ENCODE data around the gene COG7.

COG7 gene

GRCh38 chr16:23416816-23417215 is 36.2 kb downstream of the COG7 start:
- Histone ChIP-seq H2AFZ (ENCODE audit: insufficient read depth, low read length, poor library complexity) (no peak overlapping the region), H3K36me3 (ENCODE audit: control insufficient read depth in 1 of 2, insufficient read depth in 2 of 2, low read length in 2 of 2) (peaks cover 7 to 15% of the 10 kb centered on the region in 2 experiments)

GRCh38 chr16:23414731-23415130 is 38.3 kb downstream of the COG7 start:
- Histone ChIP-seq H2BK12ac (ENCODE audit: low read length) (no peak overlapping the region), H3K23ac (ENCODE audit: low read length) (no peak overlapping the region), H3K4me1 (ENCODE audit: control insufficient read depth in 1 of 2, insufficient read depth in 2 of 2, low read length in 2 of 2) (no peaks in the 10 kb centered on the region), H4K8ac (ENCODE audit: low read depth, low read length) (no peak overlapping the region), H2AK5ac (ENCODE audit: low read length) (no peak overlapping the region), H2AFZ (ENCODE audit: insufficient read depth, low read length, poor library complexity) (no peak overlapping the region), H3K4me2 (ENCODE audit: low read length) (no peak overlapping the region), H3K27me3 (ENCODE audit: insufficient read depth, low read length) (no peaks in the 10 kb centered on the region), H2BK5ac (ENCODE audit: low read depth, low read length, poor library complexity) (no peak overlapping the region), H3K18ac (ENCODE audit: low read length) (no peak overlapping the region), H3K4ac (ENCODE audit: low read depth, low read length) (no peak overlapping the region), H3K14ac (ENCODE audit: low read length) (no peak overlapping the region), H4K91ac (ENCODE audit: low read depth, low read length) (no peak overlapping the region), H3K79me2 (ENCODE audit: control insufficient read depth, insufficient read depth, low read length, poor library complexity) (no peaks in the 10 kb centered on the region), H3K9ac (ENCODE audit: low read length) (no peak overlapping the region), H2BK120ac (ENCODE audit: insufficient read depth, low read length, poor library complexity) (no peak overlapping the region), H3K36me3 (ENCODE audit: control insufficient read depth in 1 of 2, insufficient read depth in 2 of 2, low read length in 2 of 2) (peaks cover 7 to 21% of the 10 kb centered on the region in 2 experiments), H4K12ac (ENCODE audit: low read depth, low read length) (no peak overlapping the region), H3K27ac (ENCODE audit: low read depth, low read length) (no peak overlapping the region), H3K79me1 (ENCODE audit: low read length) (no peaks in the 10 kb centered on the region), H3K4me3 (ENCODE audit: low read depth, low read length) (no peak overlapping the region), H3K9me3 (ENCODE audit: insufficient read depth, low read depth, low read length) (no peaks in the 10 kb centered on the region)
- no CpG with 5 or more reads among the region's 6 CpGs for WGBS (ENCODE audit: extremely low coverage, insufficient coverage, insufficient read length)
- DNase-seq = no peak

More at GRCh38 chr16:23416816-23417215, 36.2 kb downstream of the COG7 start:
- H2BK120ac ChIP-seq (ENCODE audit: insufficient read depth, low read length, poor library complexity) = no peak overlapping the region
- H3K18ac ChIP-seq (ENCODE audit: low read length) = no peak overlapping the region
- no peak overlapping the region for H3K14ac ChIP-seq (ENCODE audit: low read length)
- H2BK5ac ChIP-seq (ENCODE audit: low read depth, low read length, poor library complexity) = no peak overlapping the region
- no peaks in the 10 kb centered on the region for H3K79me1 ChIP-seq (ENCODE audit: low read length)
- no peaks in the 10 kb centered on the region for H3K9me3 ChIP-seq (ENCODE audit: insufficient read depth, low read depth, low read length)
- no peak overlapping the region for H3K4ac ChIP-seq (ENCODE audit: low read depth, low read length)
- no peak overlapping the region for H3K4me2 ChIP-seq (ENCODE audit: low read length)
- no peak overlapping the region for H4K91ac ChIP-seq (ENCODE audit: low read depth, low read length)
- no peak overlapping the region for H4K12ac ChIP-seq (ENCODE audit: low read depth, low read length)
- H3K23ac ChIP-seq (ENCODE audit: low read length) = no peak overlapping the region
- no peak overlapping the region for H3K27ac ChIP-seq (ENCODE audit: low read depth, low read length)
- DNase-seq = no peak
- H2BK12ac ChIP-seq (ENCODE audit: low read length) = no peak overlapping the region
- no peak overlapping the region for H3K9ac ChIP-seq (ENCODE audit: low read length)
- no peaks in the 10 kb centered on the region for H3K79me2 ChIP-seq (ENCODE audit: control insufficient read depth, insufficient read depth, low read length, poor library complexity)
- no peaks in the 10 kb centered on the region for H3K4me1 ChIP-seq (ENCODE audit: control insufficient read depth in 1 of 2, insufficient read depth in 2 of 2, low read length in 2 of 2)
- H2AK5ac ChIP-seq (ENCODE audit: low read length) = no peak overlapping the region
- H3K27me3 ChIP-seq (ENCODE audit: insufficient read depth, low read length) = no peaks in the 10 kb centered on the region
- no peak overlapping the region for H4K8ac ChIP-seq (ENCODE audit: low read depth, low read length)
- WGBS (ENCODE audit: extremely low coverage, insufficient coverage, insufficient read length) = no CpG with 5 or more reads among the region's 7 CpGs
- H3K4me3 ChIP-seq (ENCODE audit: low read depth, low read length) = no peak overlapping the region

GRCh38 chr16:23410176-23410575 is 42.8 kb downstream of the COG7 start:
- Histone ChIP-seq H3K36me3 (ENCODE audit: control insufficient read depth in 1 of 2, insufficient read depth in 2 of 2, low read length in 2 of 2) (peaks cover 12 to 18% of the 10 kb centered on the region in 2 experiments), H3K27me3 (ENCODE audit: insufficient read depth, low read length) (no peaks in the 10 kb centered on the region), H3K79me2 (ENCODE audit: control insufficient read depth, insufficient read depth, low read length, poor library complexity) (no peaks in the 10 kb centered on the region), H3K14ac (ENCODE audit: low read length) (no peak overlapping the region), H3K4me2 (ENCODE audit: low read length) (no peak overlapping the region), H2BK120ac (ENCODE audit: insufficient read depth, low read length, poor library complexity) (no peak overlapping the region), H3K18ac (ENCODE audit: low read length) (no peak overlapping the region), H3K79me1 (ENCODE audit: low read length) (no peaks in the 10 kb centered on the region), H2BK12ac (ENCODE audit: low read length) (no peak overlapping the region), H2BK5ac (ENCODE audit: low read depth, low read length, poor library complexity) (no peak overlapping the region), H3K9ac (ENCODE audit: low read length) (no peak overlapping the region), H4K12ac (ENCODE audit: low read depth, low read length) (no peak overlapping the region), H3K23ac (ENCODE audit: low read length) (no peak overlapping the region), H3K9me3 (ENCODE audit: insufficient read depth, low read depth, low read length) (peaks cover 1% of the 10 kb centered on the region), H2AFZ (ENCODE audit: insufficient read depth, low read length, poor library complexity) (no peak overlapping the region), H3K4me1 (ENCODE audit: control insufficient read depth in 1 of 2, insufficient read depth in 2 of 2, low read length in 2 of 2) (no peaks in the 10 kb centered on the region), H4K91ac (ENCODE audit: low read depth, low read length) (no peak overlapping the region), H3K4ac (ENCODE audit: low read depth, low read length) (no peak overlapping the region), H3K27ac (ENCODE audit: low read depth, low read length) (no peak overlapping the region), H3K4me3 (ENCODE audit: low read depth, low read length) (no peak overlapping the region), H4K8ac (ENCODE audit: low read depth, low read length) (no peak overlapping the region), H2AK5ac (ENCODE audit: low read length) (no peak overlapping the region)
- no CpG with 5 or more reads among the region's 4 CpGs for WGBS (ENCODE audit: extremely low coverage, insufficient coverage, insufficient read length)
- DNase-seq = peak; percentile 17 to 82

- no peak for DNase-seq
- H3K4me1 ChIP-seq (ENCODE audit: control insufficient read depth in 1 of 2, insufficient read depth in 2 of 2, low read length in 2 of 2) = no peaks in the 10 kb centered on the region
- no peak overlapping the region for H3K27ac ChIP-seq (ENCODE audit: low read depth, low read length)
- H2AK5ac ChIP-seq (ENCODE audit: low read length) = no peak overlapping the region
- WGBS (ENCODE audit: extremely low coverage, insufficient coverage, insufficient read length) = no CpG with 5 or more reads among the region's 2 CpGs
- no peak overlapping the region for H2BK5ac ChIP-seq (ENCODE audit: low read depth, low read length, poor library complexity)
- no peak overlapping the region for H4K8ac ChIP-seq (ENCODE audit: low read depth, low read length)
- no peak overlapping the region for H3K14ac ChIP-seq (ENCODE audit: low read length)
- no peak overlapping the region for H3K18ac ChIP-seq (ENCODE audit: low read length)
- no peak overlapping the region for H3K23ac ChIP-seq (ENCODE audit: low read length)
- no peak overlapping the region for H2BK12ac ChIP-seq (ENCODE audit: low read length)
- peaks cover 12 to 22% of the 10 kb centered on the region in 2 experiments for H3K36me3 ChIP-seq (ENCODE audit: control insufficient read depth in 1 of 2, insufficient read depth in 2 of 2, low read length in 2 of 2)
- H2AFZ ChIP-seq (ENCODE audit: insufficient read depth, low read length, poor library complexity) = no peak overlapping the region
- no peaks in the 10 kb centered on the region for H3K27me3 ChIP-seq (ENCODE audit: insufficient read depth, low read length)
- H4K12ac ChIP-seq (ENCODE audit: low read depth, low read length) = no peak overlapping the region
- H3K4ac ChIP-seq (ENCODE audit: low read depth, low read length) = no peak overlapping the region
- no peak overlapping the region for H3K4me2 ChIP-seq (ENCODE audit: low read length)
- H3K79me1 ChIP-seq (ENCODE audit: low read length) = no peaks in the 10 kb centered on the region
- H3K79me2 ChIP-seq (ENCODE audit: control insufficient read depth, insufficient read depth, low read length, poor library complexity) = no peaks in the 10 kb centered on the region
- no peak overlapping the region for H2BK120ac ChIP-seq (ENCODE audit: insufficient read depth, low read length, poor library complexity)
- no peak overlapping the region for H3K9ac ChIP-seq (ENCODE audit: low read length)
- no peak overlapping the region for H3K4me3 ChIP-seq (ENCODE audit: low read depth, low read length)
- H4K91ac ChIP-seq (ENCODE audit: low read depth, low read length) = no peak overlapping the region
- peaks cover 1% of the 10 kb centered on the region for H3K9me3 ChIP-seq (ENCODE audit: insufficient read depth, low read depth, low read length)
Observed at GRCh38 chr16:23409522-23409921, 43.5 kb downstream of the COG7 start.
